NCI-H187 treated with DMSO at 0.1 percent for 48 hours (cell line): ENCODE measurements around the gene LYRM4.
"Not testable (repeated sequence)": the region's sequence is repeated elsewhere in the genome, so short reads cannot be mapped to it uniquely, and the experiment has no call there.

Experiments
- DNase-seq: peaks from one replicate; lab custom pipeline; 2025; lab: John Stamatoyannopoulos, UW

LYRM4 gene

DNA sequence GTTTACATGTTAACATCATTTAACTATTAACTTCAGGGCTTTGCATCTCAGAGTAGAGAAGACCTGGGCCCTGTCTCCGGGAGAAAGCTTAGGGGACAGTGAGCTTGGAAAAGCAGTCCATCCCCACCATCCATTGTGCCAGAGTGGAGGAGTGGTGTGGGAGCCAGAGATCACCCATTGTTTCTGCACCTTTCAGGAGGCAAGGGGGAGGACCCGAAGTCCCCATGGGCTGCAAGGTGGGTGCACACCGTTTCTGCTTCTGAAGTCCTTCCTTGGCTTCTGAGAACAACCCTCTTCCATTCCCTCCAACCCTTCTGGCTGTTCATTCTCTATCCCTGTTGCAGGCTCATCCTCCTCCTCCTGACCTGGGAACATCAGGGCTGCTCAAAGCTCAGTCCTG is 179.6 kb downstream of the LYRM4 start:
- no peak for DNase-seq

DNA sequence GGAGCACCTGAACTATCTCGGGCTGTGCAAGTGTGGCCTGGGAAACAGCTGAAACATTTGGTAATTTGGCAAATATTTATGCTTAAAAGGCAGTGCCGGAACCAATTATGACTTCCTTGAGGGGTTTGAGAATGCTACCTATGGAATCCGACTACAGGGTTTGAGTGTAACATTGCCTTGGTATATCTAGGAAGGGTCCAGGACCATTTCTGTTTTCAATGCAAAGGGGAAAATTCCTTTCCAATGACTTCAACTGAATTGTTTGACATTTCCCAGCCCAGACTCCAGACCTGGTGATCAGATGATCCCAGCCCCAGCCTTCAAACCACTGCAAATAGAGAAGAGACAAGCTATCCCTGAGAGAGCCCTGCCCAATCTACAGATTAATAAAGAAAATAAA is 180.2 kb downstream of the LYRM4 start:
- no peak for DNase-seq

DNA sequence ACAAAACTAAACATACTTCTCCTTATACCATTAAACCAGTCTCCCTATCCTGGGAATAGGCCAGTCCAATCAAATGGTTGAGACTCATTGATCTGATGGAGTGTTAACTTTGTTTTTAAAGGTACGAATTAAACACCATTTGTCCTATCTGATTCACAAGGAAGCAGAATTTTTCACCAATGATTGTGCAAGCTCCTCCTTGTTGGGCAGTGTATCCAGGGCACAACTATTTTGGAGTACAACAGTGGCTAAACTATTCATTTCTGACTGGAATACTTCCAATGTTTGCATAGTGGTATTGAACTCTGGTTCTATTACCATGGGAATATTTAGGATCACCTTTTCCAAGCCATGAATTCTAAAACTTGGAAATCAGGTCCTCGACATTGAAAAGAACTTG is 181.1 kb downstream of the LYRM4 start:
- no peak for DNase-seq

DNA sequence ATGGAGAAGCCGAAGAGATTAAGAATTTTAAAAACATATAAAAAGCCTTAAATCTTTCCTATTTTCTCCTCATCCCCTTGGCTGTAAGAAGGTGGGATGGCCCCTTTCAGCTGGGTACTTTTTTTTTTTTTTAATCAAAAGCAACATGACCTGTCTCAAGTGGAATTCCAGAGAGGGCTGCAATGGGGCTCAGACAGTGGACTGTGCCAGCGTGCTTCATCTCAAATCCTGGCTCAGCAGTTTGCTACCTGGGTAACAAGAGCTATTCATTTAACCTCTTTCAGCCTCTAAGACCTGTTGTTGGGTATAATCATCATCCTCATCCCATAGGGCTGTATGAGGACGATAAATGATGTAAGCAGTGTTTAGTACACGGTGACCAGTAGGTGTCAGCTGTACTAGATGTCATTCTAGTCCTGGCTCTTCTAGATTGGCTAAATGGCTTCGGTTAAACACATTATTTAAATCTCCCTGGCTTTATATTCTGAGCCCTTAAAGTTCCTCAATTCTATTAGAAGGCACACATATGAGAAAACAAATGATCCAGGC is 182.6 kb downstream of the LYRM4 start:
- DNase-seq = no peak

DNA sequence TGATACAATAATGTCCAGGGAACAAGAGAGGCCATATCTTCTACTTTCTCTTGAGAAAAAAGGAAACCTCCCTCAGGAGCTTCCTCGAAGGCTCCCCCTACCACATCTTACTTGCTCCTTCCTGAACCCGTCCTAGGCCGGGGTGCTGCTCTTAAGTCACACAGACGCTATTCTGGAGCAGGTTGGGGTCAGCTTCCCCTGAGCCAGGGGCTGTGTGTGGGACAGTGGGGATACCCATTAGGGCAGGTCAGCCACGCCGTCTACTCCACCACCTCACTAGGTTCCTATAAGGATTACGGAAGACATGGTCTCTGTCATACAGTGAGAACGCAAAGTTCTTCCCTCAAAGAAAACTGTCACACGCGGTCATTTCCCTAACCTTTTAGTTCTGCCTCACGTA is 183.8 kb downstream of the LYRM4 start:
- no peak for DNase-seq

DNA sequence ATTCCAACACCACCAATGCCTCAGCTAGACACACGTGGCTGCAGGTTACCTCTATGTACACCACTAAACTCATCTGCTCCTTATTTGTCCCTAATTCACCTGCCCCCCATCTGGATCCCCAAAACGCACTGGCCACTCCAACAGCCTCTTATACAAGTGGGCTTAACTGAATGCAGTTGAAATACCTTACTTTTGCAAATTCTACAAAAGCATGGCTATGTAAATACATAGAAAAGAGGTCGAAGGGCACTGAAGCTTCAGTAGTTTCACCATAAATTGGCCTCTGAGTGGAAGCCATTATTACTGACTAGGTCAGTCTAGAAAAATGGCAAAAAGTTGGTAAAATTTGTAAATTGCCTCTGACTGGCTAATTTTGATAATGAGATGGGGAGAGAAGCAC is 186.8 kb downstream of the LYRM4 start:
- no peak for DNase-seq

DNA sequence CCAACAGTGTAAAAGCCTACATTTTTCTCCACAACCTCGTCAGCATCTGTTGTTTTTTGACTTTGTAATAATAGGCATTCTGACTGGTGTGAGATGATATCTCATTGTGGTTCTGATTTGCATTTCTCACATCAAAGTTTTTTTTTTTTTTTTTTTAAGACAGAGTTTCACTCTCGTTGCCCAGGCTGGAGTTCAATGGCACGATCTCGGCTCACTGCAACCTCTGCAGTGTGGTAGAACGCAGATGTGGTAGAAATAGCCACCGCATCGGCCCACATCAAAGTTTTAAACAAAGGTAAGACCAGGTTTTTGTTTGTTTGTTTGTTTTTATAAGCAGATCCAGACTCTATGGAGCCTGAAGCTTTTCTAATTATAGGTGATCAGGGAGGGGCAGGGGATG is 188.3 kb downstream of the LYRM4 start:
- no peak for DNase-seq

DNA sequence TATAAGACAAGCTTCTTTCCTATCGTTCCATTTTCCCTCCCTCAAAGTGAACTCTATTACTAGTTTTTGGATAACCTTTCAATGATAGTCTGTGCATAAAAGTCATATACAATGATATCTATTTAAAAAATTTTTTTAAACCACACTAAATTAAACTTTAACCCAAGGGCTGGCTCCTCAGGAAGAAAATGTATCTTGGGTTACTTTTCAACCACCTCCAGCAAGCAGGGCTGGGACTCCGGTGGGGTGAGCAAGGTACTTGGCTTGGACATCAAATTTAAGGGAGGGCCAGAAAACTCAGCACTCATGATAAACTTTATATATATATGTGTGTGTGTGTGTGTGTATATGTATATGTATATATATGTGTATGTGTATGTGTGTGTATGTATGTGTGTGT is 189.5 kb downstream of the LYRM4 start:
- DNase-seq = no peak

DNA sequence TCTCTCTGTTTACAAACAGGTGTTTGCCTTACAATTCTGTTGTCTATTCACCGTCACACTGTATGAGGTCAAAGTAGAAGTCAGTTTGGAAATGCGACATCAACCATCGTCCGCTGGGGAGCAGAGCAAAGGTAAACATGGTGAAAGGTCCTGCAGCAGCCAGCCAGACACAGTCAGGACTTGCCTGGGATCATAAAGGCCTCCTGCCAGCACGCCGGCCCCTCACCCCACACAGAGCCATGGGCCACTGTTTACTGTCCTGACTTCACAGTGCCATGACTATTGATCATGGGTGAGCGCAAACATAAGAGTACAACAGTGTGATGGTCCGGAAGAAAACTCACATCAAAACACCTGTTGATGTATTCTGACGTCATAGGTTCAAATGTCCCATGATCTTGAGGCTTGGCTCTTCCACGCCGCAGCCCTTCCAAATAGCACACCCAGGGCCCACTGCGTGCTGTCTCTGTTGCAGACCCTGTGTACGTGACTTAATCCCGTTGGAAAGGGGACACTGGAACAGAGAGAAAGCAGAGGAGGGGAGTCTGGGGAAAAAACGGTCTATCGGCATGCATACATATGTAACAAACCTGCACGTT is 192.5 kb downstream of the LYRM4 start:
- DNase-seq = no peak

DNA sequence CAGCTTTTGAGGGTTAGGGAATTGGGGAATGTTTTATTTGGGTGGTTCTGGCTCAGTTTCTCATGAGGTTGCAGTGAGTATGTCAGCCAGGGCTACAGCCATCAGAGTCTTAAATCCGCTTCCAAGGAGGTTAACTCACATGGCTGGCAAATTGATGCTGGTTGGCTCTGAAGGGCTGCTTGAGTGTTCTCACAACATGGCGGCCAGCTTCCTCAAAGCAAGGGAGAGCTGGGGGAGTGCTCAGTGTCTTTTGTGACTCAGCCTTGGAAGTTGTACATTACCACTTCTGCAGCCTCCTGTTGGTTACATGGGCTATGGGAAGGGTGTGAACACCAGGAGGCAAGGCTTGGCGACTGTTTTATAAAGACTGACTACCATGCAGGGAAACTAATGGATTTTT is 193.4 kb downstream of the LYRM4 start:
- no peak for DNase-seq

DNA sequence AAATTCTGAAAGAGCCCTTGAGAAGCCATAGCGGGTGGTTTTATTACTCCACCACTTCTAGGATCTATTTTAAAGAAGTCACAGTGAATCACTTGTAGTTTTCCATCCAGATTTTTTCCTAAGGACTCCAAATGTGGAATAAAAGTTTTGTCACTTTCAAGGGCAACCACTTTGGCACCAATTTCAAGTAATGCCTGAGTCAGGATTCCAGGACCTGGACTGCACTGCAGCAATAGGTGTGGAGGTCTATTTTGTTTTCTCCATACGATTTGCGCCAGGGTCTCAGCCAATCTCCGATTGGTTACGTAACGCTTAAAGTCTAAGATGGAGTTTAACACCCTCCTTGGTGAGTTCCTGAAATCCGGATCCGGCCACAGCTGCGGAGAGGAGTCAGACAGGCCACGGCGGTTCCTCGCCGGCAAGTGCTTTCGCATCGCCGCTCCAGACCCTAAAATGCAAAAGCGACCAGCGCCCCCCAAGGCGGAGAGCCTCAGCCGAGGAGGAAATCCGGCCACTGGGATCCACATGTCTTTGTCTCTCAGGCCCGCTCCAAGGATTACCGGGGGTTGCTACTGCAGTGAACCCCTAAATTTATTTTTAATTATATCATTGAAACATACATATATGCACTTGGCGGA is 194.2 kb downstream of the LYRM4 start:
- no peak for DNase-seq

DNA sequence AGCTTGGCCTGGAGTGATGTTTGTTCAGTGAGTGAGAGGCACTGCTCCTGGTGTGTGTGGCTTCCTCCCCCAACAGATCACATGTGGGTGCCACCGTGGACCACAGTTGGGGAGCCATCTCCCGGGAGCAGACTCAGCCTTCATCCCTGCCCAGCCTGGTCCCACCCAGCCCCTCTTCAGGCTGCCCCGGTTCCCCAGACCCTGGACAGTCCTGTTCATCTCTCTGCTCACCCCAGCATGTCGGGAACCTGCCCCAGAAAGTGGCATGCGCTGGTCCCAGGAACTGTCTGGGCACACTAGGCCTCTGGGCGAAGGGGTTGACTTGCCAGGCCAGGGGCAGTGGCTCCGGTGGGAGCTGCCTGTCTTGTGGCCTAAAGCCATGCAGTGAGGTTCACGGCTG is 197.1 kb downstream of the LYRM4 start:
- DNase-seq = no peak

DNA sequence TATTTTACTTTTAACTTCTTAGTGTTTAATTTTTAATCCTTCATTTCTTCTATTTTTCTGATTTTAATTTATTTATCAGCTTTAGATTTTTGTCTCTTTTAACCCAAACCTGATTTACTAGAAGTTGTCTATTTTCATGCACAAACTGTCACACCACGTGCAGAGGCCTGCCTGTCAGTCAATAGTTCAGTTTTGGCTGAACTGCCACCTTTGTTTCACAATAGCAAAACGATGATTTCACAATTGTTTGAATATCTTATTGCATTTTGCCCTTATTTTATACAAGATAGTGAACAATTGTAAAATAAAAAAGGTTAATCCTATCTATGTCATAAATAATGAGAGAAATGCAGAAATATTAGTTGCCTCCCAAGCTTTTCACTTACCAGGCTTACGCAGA is 199.6 kb downstream of the LYRM4 start:
- no peak for DNase-seq

DNA sequence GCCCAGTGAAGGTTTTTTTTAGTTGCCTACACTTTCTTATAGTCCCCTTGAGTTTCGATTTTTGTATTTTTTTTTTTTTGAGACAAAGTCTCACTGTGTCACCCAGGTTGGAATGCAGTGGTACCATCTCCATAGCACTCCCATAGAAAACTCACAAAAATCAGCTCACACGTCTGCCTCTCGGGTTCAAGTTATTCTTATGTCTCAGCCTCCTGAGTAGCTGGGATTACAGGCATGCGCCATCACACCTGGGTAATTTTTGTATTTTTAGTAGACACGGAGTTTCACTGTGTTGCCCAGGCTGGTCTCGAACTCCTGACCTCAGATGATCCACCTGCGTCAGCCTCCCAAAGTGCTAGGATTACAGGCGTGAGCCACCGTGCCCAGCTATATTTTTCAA is 200.3 kb downstream of the LYRM4 start:
- DNase-seq = not testable (repeated sequence)

DNA sequence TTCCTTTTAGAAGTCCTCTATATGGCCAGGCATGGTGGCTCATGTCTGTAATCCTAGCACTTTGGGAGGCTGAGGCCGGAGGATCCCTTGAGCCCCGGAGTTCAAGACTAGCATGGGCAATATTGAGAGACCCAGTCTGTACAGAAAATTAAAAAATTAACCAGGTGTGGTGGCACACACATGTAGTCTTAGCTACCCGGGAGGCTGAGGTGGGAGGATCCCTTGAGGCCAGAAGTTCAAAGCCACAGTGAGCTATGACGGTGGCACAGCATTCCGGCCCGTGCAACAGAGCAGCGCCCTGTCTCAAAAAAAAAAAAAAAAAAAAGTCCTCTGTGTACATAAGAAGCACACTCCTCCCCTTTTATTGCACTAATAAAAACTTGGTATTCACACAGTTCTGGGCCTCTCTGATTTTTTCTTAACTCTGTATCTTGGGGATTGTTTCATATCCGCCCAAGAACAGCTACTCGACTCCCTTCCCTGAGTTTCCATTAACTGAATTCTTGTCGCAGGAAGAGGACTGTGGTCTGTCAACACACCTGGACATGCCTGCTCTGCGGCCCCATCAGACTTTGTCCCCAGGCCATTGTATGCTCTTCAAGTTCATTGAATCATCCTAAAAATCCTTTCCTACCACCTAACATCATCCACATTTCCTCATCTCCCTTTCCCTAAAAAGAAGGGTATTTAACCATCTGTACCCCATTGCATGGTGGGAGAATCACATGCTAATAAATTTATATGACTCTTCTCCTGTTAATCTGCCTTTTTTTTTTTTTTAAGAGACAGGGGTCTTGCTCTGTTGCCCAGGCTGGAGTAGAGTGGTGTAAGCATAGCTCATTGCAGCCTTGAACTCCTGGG is 201.5 kb downstream of the LYRM4 start:
- DNase-seq = no peak
